SK-N-MC (cell line): ENCODE results near the gene KIRREL1.

ENCODE experiments used
- EZH2 ChIP-seq: fragments of 200-600 bp; sonication (generic); IDR thresholded peaks from one replicate; pipeline ENCODE4 v1.6.1; 2017; ENCODE audit warnings: antibody characterized with exemption
- POLR2AphosphoS5 ChIP-seq: IDR thresholded peaks from 2 replicates; pipeline ENCODE4 v1.6.1; 2012; ENCODE audit warnings: mild to moderate bottlenecking, low read depth, low read length, borderline replicate concordance

DNA sequence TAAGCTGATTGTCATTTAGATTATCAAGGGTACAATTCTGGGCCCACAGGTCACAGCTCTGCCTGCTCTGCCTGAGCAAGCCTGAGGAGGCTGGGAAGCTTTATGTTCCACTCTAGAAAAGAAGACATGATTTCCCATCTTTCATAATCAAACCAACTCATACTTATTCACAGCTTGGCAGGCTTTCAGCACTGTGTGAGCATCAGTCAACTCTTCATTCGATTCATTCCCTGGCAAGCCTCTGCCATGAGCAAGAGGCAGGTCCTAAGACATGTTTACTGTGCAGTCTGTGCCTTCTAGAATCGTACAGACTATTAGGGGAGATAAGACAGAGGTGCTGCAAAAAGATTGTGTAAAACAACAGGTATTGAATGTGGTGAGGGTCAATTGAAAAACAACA lies 24.5 kb upstream of the KIRREL1 start:
- TF ChIP-seq EZH2: no peak
- no peak for TF ChIP-seq POLR2AphosphoS5
